Mucosa of descending colon (tissue), 3 donors: Measurements from ENCODE around the gene MRPL37. TPM values are rescaled to one million over a fixed set of nuclear protein-coding genes. Genes with fewer than 3 reads are reported as not detected.

Experiments
- ATAC-seq: fragments of 200-7000 bp; cut with Tn5 transposase; one replicate; pipeline ENCODE4 v1.9.1; 2020; ENCODE audit warnings: mild to moderate bottlenecking, moderate library complexity
- DNase-seq, 3 donors: peaks; one replicate each; pipeline ENCODE4 v3.0.0-alpha.2; 2020
- H3K36me3 ChIP-seq: fragments of 200-600 bp; one replicate; pipeline ENCODE4 v1.8.0; 2021; ENCODE audit warnings: low read depth, mild to moderate bottlenecking
- H3K4me1 ChIP-seq: fragments of 200-600 bp; one replicate; pipeline ENCODE4 v1.8.0; 2021; ENCODE audit warnings: low read depth, mild to moderate bottlenecking
- H3K4me3 ChIP-seq: fragments of 200-600 bp; one replicate; pipeline ENCODE4 v1.8.0; 2021; ENCODE audit warnings: mild to moderate bottlenecking
- H3K9me3 ChIP-seq: fragments of 200-600 bp; one replicate; pipeline ENCODE4 v1.8.0; 2021; ENCODE audit warnings: mild to moderate bottlenecking
- intact Hi-C, 2 donors: fragments of 100-400 bp; cut with DNase I in 1 of 2; cut with micrococcal nuclease in 1 of 2; formaldehyde crosslinking; loops; one replicate each; pipeline versions ENCODE4 v1.11.0 to v1.11.1; 2022; cut with DNase I, micrococcal nuclease
- total RNA-seq, 3 donors: library from RNA; stranded (reverse); fragmentation: NEBNext Ultra II Directional in 2 of 3; extraction: Animal tissue kit (Norgen Biotek cat#: 25700) in 2 of 3; gene quantifications; one replicate each; pipeline versions ENCODE4 v1.2.1 to v1.2.4, GENCODE V29; 2021 to 2023
- TF ChIP-seq, protein P1 (sequence below): fragments of 200-600 bp; IDR thresholded peaks from one replicate; pipeline ENCODE4 v1.8.0; 2022; ENCODE audit warnings: antibody characterized with exemption, mild to moderate bottlenecking
- donor health status: DM: no; HTN: no; CAD: no; lungs with moderate emphysema.
- donor health status: DM: no; HTN: no; CAD: no.
- donor health status: DM: no; HTN: yes; CAD: no.

The MRPL37 gene
- total RNA-seq, 3 donors from 2014 or later, result 46.5 to 84.7 (median 58.8) TPM

GRCh38 chr1:54239631-54240031 is 39.7 kb downstream of the MRPL37 start:
- TF ChIP-seq, protein P1, sequence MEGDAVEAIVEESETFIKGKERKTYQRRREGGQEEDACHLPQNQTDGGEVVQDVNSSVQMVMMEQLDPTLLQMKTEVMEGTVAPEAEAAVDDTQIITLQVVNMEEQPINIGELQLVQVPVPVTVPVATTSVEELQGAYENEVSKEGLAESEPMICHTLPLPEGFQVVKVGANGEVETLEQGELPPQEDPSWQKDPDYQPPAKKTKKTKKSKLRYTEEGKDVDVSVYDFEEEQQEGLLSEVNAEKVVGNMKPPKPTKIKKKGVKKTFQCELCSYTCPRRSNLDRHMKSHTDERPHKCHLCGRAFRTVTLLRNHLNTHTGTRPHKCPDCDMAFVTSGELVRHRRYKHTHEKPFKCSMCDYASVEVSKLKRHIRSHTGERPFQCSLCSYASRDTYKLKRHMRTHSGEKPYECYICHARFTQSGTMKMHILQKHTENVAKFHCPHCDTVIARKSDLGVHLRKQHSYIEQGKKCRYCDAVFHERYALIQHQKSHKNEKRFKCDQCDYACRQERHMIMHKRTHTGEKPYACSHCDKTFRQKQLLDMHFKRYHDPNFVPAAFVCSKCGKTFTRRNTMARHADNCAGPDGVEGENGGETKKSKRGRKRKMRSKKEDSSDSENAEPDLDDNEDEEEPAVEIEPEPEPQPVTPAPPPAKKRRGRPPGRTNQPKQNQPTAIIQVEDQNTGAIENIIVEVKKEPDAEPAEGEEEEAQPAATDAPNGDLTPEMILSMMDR, result no peak
- H3K4me1 ChIP-seq, result no peaks in the 10 kb centered on the region
- intact Hi-C loops, result no loop called here
- no peak for ATAC-seq
- no peaks in the 10 kb centered on the region for H3K9me3 ChIP-seq
- no peak overlapping the region for H3K4me3 ChIP-seq
- no peaks in the 10 kb centered on the region for H3K36me3 ChIP-seq
- DNase-seq, result no peak

DNA sequence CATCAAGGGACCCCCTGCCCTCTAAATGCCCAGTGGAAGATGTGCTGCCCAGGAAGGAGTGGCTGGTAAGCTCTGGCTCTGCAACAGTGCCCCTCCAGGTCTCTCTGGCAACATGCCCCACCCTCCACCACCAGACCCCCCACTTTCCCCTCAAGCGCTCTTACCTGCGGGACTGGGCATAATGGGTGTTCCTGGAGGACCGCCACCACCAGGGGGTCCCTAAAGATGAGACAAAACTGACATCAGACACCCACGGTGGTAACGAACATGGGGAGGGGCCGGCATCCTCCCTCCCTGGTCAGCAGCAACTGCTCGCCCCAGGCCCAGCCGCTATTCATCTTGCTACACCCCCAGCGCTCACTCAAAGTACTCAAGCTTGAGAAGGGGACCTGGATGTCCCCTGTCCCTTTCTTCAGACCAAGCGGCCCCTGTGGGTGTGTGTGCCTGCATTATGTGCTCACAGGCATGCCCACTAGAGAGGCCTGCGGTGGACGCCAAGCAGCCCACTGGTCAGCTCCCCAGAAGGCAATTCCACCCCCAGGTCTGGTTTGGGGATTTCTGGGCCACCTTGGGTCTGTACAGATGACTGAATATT is 40.9 kb downstream of the MRPL37 start:
- TF ChIP-seq, protein P1, result no peak
- H3K36me3 ChIP-seq, result no peaks in the 10 kb centered on the region

DNA sequence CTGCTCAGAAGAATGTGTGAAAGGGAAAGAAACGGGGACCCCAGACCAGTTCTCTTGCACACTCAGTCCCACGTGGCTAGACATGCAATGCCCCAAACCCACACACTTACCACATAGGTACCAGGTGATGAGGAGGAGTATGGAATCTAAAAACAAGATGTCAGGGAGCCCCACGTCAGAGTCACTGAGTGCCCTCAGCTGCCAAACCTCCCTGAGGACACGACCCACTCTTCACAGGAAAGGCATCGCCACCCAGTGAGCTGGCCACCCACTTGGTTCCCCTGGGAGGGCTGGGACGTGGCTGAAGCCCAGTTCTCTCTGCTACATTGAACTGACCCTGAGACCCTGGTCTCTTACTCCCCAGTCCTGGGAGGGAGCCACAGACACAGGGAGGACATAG is 41.4 kb downstream of the MRPL37 start:
- DNase-seq (no peak), ATAC-seq (no peak)
- Histone ChIP-seq H3K4me1 (no peaks in the 10 kb centered on the region), H3K9me3 (no peaks in the 10 kb centered on the region), H3K4me3 (no peak overlapping the region), H3K36me3 (no peaks in the 10 kb centered on the region)
- intact Hi-C loops, result no loop called here
- TF ChIP-seq, protein P1, result no peak

More for the DNA sequence above, 40.9 kb downstream of the MRPL37 start:
- intact Hi-C loops, result no loop called here
- ATAC-seq (no peak), DNase-seq (no peak)
- Histone ChIP-seq H3K9me3 (no peaks in the 10 kb centered on the region), H3K4me3 (no peak overlapping the region), H3K4me1 (no peaks in the 10 kb centered on the region)

DNA sequence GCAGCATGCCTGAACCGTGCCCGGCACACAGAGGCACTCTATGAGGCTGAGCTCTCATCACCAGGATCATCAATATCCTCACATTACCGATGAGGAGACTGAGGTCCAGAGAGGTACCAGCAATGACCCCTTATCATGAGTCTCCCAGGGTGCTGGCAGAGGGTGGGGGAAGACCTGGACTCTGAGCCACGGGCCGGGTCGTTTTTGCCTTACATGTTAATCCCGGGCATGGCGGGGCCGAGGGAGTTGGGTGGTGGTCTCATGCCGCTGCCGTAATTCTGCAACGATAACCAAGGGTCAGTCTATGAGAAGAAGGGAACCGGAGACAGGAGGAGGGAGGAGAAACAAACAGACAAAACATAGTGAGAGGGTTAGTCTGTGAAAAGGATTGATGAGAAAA is 43.1 kb downstream of the MRPL37 start:
- no peak for DNase-seq
- TF ChIP-seq, protein P1, result no peak
- no peaks in the 10 kb centered on the region for H3K4me1 ChIP-seq
- intact Hi-C loops, result no loop called here
- ATAC-seq, result no peak
- H3K9me3 ChIP-seq, result no peaks in the 10 kb centered on the region
- H3K36me3 ChIP-seq, result no peaks in the 10 kb centered on the region
- no peak overlapping the region for H3K4me3 ChIP-seq

- TF ChIP-seq, protein P1, result no peak
- intact Hi-C loops, result no loop called here
- DNase-seq (no peak), ATAC-seq (no peak)
- Histone ChIP-seq H3K4me3 (no peak overlapping the region), H3K9me3 (no peaks in the 10 kb centered on the region), H3K36me3 (no peaks in the 10 kb centered on the region), H3K4me1 (no peaks in the 10 kb centered on the region)
Observed at GRCh38 chr1:54244655-54245054, 44.7 kb downstream of the MRPL37 start.

DNA sequence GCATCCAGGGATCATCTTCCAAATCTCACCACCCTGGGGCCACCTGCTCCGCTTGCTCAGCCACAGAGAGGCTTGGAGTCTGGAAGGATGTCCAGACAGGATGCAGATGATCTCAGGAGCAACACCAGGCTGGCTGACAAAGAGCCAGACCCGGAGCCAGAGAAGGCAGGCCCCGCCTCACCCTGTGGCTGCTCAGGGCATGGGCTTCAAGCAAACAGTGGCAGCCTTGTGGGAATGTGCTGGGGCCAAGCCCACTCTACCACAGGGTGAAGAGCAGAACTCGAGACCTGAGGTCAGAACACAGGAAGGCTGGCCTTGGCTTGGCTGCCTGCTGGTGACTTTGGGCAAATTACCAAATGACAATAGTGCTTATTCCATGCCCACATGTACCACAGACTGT is 45.5 kb downstream of the MRPL37 start:
- DNase-seq (no peak), ATAC-seq (no peak)
- Histone ChIP-seq H3K36me3 (no peaks in the 10 kb centered on the region), H3K9me3 (no peaks in the 10 kb centered on the region), H3K4me3 (no peak overlapping the region), H3K4me1 (no peaks in the 10 kb centered on the region)
- intact Hi-C loops, result no loop called here
- TF ChIP-seq, protein P1, result no peak
